H1 (cell line): ENCODE measurements around the gene MBNL2. TPM values are rescaled to one million over a fixed set of nuclear protein-coding genes. Genes with fewer than 3 reads are reported as not detected.

Experiments
- CEBPB ChIP-seq: IDR thresholded peaks from 2 replicates; pipeline ENCODE4 v1.6.1; 2012; ENCODE audit warnings: low read depth, low read length
- CHD7 ChIP-seq: fragments of 300-600 bp; sonication (generic); IDR thresholded peaks from 2 replicates; pipeline ENCODE4 v1.7.1; 2012; ENCODE audit warnings: low read length, moderate library complexity, mild to moderate bottlenecking, inconsistent platforms; ENCODE audit not compliant: insufficient replicate concordance
- FOSL1 ChIP-seq: IDR thresholded peaks from 2 replicates; pipeline ENCODE4 v1.6.1; 2011; ENCODE audit warnings: mild to moderate bottlenecking, low read depth, low read length, moderate library complexity; ENCODE audit not compliant: insufficient read depth
- GABPA ChIP-seq: IDR thresholded peaks from 2 replicates; pipeline ENCODE4 v1.6.1; 2011; ENCODE audit warnings: mild to moderate bottlenecking, low read length, moderate library complexity, borderline replicate concordance; ENCODE audit not compliant: insufficient read depth
- HDAC2 ChIP-seq, 2 experiments: fragments of 300-600 bp in 1 of 2; sonication (generic) in 1 of 2; IDR thresholded peaks; 2 replicates each; pipeline ENCODE4 v1.6.1; 2011 to 2012; ENCODE audit warnings: low read depth in 2 of 2, low read length in 2 of 2, mild to moderate bottlenecking in 2 of 2, moderate library complexity in 2 of 2, borderline replicate concordance in 1 of 2, inconsistent platforms in 1 of 2
- KDM1A ChIP-seq: fragments of 200-600, 300-600 bp; sonication (generic); IDR thresholded peaks from 2 replicates; pipeline ENCODE4 v1.7.1; 2016; ENCODE audit warnings: mild to moderate bottlenecking, low read length, borderline replicate concordance
- PHF8 ChIP-seq: fragments of 200-600 bp; sonication (generic); conservative IDR thresholded peaks from 2 replicates; pipeline ENCODE4 v1.7.1; 2012; ENCODE audit warnings: low read depth, mild to moderate bottlenecking, inconsistent platforms, low read length, moderate library complexity
- RBBP5 ChIP-seq: IDR thresholded peaks from 2 replicates; pipeline ENCODE4 v1.7.1; 2012; ENCODE audit warnings: low read depth, mild to moderate bottlenecking, inconsistent platforms, low read length, moderate library complexity, borderline replicate concordance
- RXRA ChIP-seq: IDR thresholded peaks from 2 replicates; pipeline ENCODE4 v1.6.1; 2011; ENCODE audit warnings: low read depth, mild to moderate bottlenecking, low read length, moderate library complexity; ENCODE audit not compliant: insufficient read depth
- SP4 ChIP-seq: IDR thresholded peaks from 2 replicates; pipeline ENCODE4 v1.6.1; 2012; ENCODE audit warnings: low read length, inconsistent platforms
- YY1 ChIP-seq: IDR thresholded peaks from 2 replicates; pipeline ENCODE4 v1.6.1; 2011; ENCODE audit warnings: low read depth, mild to moderate bottlenecking, low read length
- polyA plus RNA-seq, 7 experiments: library from polyadenylated mRNA; depleted of rRNA in 3 of 7; stranded (reverse) in 5 of 7; unstranded in 2 of 7; fragments of >200 nt in 5 of 7; fragments of 200-250 nt in 2 of 7; gene quantifications; 1 replicate in 5 of 7; 2 replicates in 1 of 7; 4 replicates in 1 of 7; pipeline versions ENCODE4 v1.2.1 to v1.2.3, GENCODE V29; 2011 to 2013; ENCODE audit warnings: missing spikeins in 2 of 7, mixed read lengths in 2 of 7
- total RNA-seq: library from RNA; stranded (reverse); fragmentation: NEBNext Ultra II Directional; extraction: Animal tissue kit (Norgen Biotek cat#: 25700); gene quantifications from 2 replicates; pipeline ENCODE4 v1.2.1, GENCODE V29; 2021

MBNL2 gene
- total and polyA plus RNA-seq, 2 of the 8 experiments (the other 6 are each of a cell fraction or from before 2014, with no cell fraction given), result 1.0 to 2.6 TPM

- TF ChIP-seq RXRA (no peak), RBBP5 (no peak), YY1 (peak; percentile 79), HDAC2 (IDR thresholded peaks at IDR 0.05; ENCODE audit: borderline replicate concordance in 1 of 2, low read depth in 2 of 2, low read length in 2 of 2) (peak; percentile 30 to 72; a peak in 2 of 4 replicates), GABPA (no peak), CHD7 (peak; percentile 78), FOSL1 (no peak), PHF8 (no peak), SP4 (no peak), KDM1A (no peak), CEBPB (no peak)
Observed at GRCh38 chr13:97267418-97268059, 45.4 kb downstream of the MBNL2 start (continued).
